Measurements from ENCODE around the gene LGALS7.
"Not testable (repeated sequence)": the region's sequence is repeated elsewhere in the genome, so short reads cannot be mapped to it uniquely, and the experiment has no call there.

LGALS7 gene

DNA sequence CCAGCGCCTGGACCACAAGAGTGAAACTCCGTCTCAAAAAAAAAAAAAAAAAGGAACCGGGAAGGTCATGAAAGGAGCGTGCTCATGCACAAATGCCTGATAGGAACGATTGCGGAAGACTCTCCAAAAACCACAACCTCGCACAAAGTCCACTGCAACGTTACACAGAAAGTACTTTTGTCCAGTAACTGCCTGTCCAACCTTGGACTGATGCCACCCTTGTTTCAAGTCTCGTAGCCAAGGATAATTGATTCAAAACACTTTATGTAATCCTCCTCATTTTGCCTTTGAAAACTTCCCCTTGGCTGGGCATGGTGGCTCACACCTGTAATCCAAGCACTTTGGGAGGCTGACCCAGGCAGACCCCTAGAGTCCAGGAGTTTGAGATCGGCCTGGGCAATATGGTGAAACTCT lies 13.7 kb downstream of the LGALS7 start:
- TF ChIP-seq SPI1 (IDR thresholded peaks at IDR 0.05; ENCODE audit: low read depth, low read length) (no peak), PAX5 (IDR thresholded peaks at IDR 0.05; ENCODE audit: insufficient read depth, low read length, severe bottlenecking) (no peak), POLR2A (IDR thresholded peaks at IDR 0.05; ENCODE audit: low read depth, low read length) (no peak), POU2F2 (IDR thresholded peaks at IDR 0.05; ENCODE audit: low read depth, low read length) (no peak), POLR2AphosphoS5 (IDR thresholded peaks at IDR 0.05; ENCODE audit: low read depth, low read length) (no peak), TAF1 (IDR thresholded peaks at IDR 0.05; ENCODE audit: low read depth, low read length) (no peak)
- no peak for FAIRE-seq
- no peak for DNase-seq (ENCODE audit: insufficient read length, low spot score)

DNA sequence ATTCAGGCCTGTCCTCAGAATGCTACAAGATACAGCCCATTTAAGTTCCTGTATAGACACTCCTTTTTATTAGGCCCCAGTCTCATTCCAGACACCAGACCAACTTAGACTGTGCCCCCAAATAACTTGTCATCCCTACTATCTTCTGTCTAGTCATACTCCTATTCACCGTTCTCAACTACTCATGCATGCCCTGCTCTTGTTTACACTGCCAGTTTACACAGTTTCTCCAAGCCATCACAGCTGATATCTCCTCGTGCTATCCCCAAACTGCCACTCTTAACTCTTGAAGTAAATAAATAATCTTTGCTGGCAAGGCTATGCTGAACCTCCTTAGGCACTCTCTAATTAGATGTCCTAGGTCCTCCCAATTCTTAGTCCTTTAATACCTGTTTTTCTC lies 19.1 kb downstream of the LGALS7 start:
- not testable (repeated sequence) for FAIRE-seq; DNase-seq (ENCODE audit: insufficient read length, low spot score)

DNA sequence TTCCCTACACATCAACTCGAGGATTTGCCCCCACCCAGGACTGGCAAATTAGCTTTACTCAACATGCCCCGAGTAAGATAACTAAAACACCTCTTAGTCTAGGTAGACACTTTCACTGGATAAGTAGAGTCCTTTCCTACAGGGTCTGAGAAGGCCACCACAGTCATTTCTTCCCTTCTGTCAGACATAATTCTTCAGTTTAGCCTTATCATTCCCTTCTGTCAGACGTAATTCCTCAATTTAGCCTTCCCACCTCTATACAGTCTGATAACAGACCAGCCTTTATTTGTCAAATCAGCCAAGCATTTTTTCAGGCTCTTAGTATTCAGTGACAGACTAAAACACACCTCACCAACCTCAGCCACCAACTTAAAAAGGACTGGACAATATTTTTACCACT lies 19.5 kb downstream of the LGALS7 start:
- not testable (repeated sequence) for FAIRE-seq

DNA sequence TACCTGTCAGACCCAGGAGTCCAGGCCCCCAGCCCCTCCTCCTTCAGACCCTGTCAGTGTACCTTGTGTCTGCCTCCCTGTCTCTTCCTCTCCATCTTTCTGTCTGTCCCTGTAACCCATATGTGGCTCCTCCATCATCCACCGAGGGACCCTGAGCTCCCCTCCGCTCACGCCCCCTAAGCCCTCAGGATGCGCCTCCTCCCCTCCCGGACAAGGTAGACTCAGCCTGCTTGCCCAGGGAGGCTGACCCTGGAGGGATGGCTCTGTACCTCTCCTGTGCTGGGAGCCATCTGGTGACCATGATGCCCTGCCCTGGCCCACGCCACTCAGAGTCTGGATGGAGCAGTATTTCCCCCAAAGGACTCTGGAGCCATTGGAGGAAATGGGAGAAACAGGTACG lies 28.0 kb downstream of the LGALS7 start:
- DNase-seq (ENCODE audit: insufficient read length, low spot score) (no peak), FAIRE-seq (no peak)
- no peak for TF ChIP-seq TAF1 (IDR thresholded peaks at IDR 0.05; ENCODE audit: low read depth, low read length)
- no peak for TF ChIP-seq POLR2AphosphoS5 (IDR thresholded peaks at IDR 0.05; ENCODE audit: low read depth, low read length)
- no peak for TF ChIP-seq SPI1 (IDR thresholded peaks at IDR 0.05; ENCODE audit: low read depth, low read length)

More for the DNA sequence above, 19.5 kb downstream of the LGALS7 start:
- DNase-seq (ENCODE audit: insufficient read length, low spot score) = not testable (repeated sequence)

DNA sequence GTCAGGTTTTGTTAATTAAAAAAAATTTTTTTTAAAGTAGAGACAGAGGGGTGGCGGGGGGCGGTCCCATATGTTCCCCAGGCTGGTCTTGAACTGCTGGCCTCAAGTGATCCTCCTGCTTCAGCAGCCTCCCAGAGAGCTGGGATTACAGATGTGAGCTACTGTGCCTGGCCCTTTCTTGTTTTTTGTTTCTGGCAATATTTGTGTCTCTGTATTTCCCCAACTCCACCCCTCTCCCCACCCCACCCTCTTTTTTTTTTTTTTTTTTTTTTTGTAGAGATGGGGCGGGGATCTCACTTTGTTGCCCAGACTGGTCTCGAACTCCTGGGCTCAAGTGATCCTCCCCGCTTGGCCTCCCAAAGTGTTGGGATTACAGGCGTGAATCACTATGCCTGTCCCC lies 28.4 kb downstream of the LGALS7 start:
- FAIRE-seq (no peak), DNase-seq (ENCODE audit: insufficient read length, low spot score) (no peak)
- TF ChIP-seq SPI1 (IDR thresholded peaks at IDR 0.05; ENCODE audit: low read depth, low read length) (no peak), POU2F2 (IDR thresholded peaks at IDR 0.05; ENCODE audit: low read depth, low read length) (no peak), PAX5 (IDR thresholded peaks at IDR 0.05; ENCODE audit: insufficient read depth, low read length, severe bottlenecking) (no peak), POLR2AphosphoS5 (IDR thresholded peaks at IDR 0.05; ENCODE audit: low read depth, low read length) (no peak)

DNA sequence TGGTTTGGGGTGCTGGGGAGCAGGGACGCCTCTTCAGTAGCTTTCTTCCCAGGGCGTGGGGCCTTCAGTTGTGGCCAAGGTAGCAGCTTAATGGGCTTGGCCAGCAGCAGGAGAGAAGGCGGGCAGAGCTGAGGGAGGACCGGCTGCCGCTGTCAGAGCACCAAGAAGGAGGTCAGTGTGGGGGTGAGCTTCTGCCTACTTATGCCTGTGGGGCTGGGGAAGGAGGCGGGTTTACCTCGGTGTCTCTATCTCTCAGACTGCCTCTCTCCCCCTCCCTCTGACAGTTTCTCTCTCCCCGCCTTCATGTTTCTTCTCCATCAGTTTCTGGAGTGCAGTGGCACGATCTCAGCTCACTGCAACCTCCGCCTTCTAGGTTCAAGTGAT lies 29.0 kb downstream of the LGALS7 start, which contains the start of gene CAPN12:
Gene CAPN12 (minus strand): TSS at position 177 of the 384 bp plus-strand sequence. CDS start 309 bp downstream, outside the sequence.
- DNase-seq (ENCODE audit: insufficient read length, low spot score) (no peak), FAIRE-seq (no peak)
- TF ChIP-seq POLR2A (IDR thresholded peaks at IDR 0.05; ENCODE audit: low read depth, low read length) = no peak
- no peak for TF ChIP-seq PAX5 (IDR thresholded peaks at IDR 0.05; ENCODE audit: insufficient read depth, low read length, severe bottlenecking)
- TF ChIP-seq POLR2AphosphoS5 (IDR thresholded peaks at IDR 0.05; ENCODE audit: low read depth, low read length) = no peak
- no peak for TF ChIP-seq TAF1 (IDR thresholded peaks at IDR 0.05; ENCODE audit: low read depth, low read length)
- no peak for TF ChIP-seq POU2F2 (IDR thresholded peaks at IDR 0.05; ENCODE audit: low read depth, low read length)
- no peak for TF ChIP-seq SPI1 (IDR thresholded peaks at IDR 0.05; ENCODE audit: low read depth, low read length)

DNA sequence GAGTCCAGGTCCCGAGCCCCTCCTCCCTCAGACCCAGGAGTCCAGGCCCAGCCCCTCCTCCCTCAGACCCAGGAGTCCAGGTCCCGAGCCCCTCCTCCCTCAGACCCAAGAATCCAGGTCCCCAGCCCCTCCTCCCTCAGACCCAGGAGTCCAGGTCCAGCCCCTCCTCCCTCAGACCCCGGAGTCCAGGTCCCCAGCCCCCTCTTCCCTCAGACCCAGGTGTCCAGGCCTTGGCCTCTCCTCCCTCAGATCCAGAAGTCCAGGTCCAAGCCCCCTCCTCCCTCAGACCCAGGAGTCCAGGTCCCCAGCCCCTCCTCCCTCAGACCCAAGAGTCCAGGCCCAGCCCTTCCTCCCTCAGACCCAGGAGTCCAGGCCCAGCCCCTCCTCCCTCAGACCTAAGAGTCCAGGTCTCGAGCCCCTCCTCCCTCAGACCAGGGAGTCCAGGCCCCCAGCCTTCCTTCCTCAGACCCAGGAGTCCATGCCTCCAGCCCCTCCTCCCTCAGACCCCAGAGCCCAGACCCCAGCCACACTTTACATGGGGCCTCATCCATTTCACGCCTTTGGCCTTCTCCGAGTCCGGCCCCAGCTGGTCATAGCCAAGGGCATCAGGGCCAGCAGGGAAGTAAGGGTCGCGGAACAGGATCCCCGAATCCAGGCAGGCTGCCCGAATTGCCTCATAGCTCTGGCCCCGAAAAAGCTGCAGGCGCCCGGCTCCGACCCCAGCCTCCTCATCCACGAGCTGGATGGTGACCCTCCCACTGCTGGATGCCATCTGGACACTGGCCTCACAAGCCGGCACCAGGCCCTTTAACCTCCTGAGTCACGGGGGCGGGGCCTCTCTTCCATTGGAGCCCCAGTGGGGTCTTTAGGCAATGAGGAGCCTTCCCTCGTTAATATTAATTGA lies 29.7 kb downstream of the LGALS7 start:
- TF ChIP-seq TAF1 (IDR thresholded peaks at IDR 0.05; ENCODE audit: low read depth, low read length) (no peak), POLR2AphosphoS5 (IDR thresholded peaks at IDR 0.05; ENCODE audit: low read depth, low read length) (no peak), POU2F2 (IDR thresholded peaks at IDR 0.05; ENCODE audit: low read depth, low read length) (no peak), PAX5 (IDR thresholded peaks at IDR 0.05; ENCODE audit: insufficient read depth, low read length, severe bottlenecking) (no peak)
- FAIRE-seq (no peak), DNase-seq (ENCODE audit: insufficient read length, low spot score) (no peak)

DNA sequence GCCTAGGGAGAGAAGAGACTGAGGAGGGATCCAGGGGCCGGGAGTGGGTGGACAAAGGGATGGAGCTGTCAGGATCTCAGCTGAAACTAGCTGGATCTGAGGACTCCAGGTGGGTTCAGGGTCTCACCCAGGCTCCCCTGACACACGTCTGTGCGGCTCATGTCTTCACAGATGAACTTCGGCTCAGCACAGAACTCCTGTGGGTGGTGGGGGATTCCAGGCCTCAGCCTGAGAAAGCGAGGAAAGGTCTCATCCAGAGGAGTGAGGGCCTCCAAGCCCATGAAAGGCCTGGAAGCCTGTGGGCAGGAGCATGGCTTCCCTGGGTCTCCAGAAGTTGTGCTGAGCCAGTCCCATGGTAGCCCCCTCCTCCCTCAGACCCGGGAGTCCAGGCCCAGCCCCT lies 30.4 kb downstream of the LGALS7 start:
- no peak for FAIRE-seq
- peak; percentile 21 for DNase-seq (ENCODE audit: insufficient read length, low spot score)
- TF ChIP-seq PAX5 (IDR thresholded peaks at IDR 0.05; ENCODE audit: insufficient read depth, low read length, severe bottlenecking) (no peak), TAF1 (IDR thresholded peaks at IDR 0.05; ENCODE audit: low read depth, low read length) (no peak), POU2F2 (IDR thresholded peaks at IDR 0.05; ENCODE audit: low read depth, low read length) (no peak), POLR2AphosphoS5 (IDR thresholded peaks at IDR 0.05; ENCODE audit: low read depth, low read length) (no peak), POLR2A (IDR thresholded peaks at IDR 0.05; ENCODE audit: low read depth, low read length) (no peak), SPI1 (IDR thresholded peaks at IDR 0.05; ENCODE audit: low read depth, low read length) (no peak)

DNA sequence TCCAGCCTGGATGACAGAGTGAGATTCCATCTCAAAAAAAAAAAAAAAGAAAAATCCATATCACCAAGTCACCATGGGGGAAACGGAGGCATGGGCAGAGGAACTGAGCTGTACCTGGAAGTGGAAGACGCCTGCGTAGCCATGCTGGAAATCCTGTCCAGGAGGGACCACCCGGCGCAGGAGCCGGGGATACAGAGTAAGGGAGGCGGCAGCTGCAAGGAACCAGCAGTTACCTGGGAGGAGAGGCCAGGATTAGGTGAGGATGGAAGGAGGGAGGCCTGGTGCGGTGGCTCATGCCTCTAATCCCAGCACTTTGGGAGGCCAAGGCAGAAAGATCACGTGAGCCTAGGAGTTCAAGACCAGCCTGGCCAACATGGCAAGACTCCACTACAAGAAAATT lies 31.0 kb downstream of the LGALS7 start:
- TF ChIP-seq PAX5 (IDR thresholded peaks at IDR 0.05; ENCODE audit: insufficient read depth, low read length, severe bottlenecking) (no peak), SPI1 (IDR thresholded peaks at IDR 0.05; ENCODE audit: low read depth, low read length) (no peak), POLR2AphosphoS5 (IDR thresholded peaks at IDR 0.05; ENCODE audit: low read depth, low read length) (no peak), POLR2A (IDR thresholded peaks at IDR 0.05; ENCODE audit: low read depth, low read length) (no peak), TAF1 (IDR thresholded peaks at IDR 0.05; ENCODE audit: low read depth, low read length) (no peak), POU2F2 (IDR thresholded peaks at IDR 0.05; ENCODE audit: low read depth, low read length) (no peak)
- FAIRE-seq (no peak), DNase-seq (ENCODE audit: insufficient read length, low spot score) (peak; percentile 6)

DNA sequence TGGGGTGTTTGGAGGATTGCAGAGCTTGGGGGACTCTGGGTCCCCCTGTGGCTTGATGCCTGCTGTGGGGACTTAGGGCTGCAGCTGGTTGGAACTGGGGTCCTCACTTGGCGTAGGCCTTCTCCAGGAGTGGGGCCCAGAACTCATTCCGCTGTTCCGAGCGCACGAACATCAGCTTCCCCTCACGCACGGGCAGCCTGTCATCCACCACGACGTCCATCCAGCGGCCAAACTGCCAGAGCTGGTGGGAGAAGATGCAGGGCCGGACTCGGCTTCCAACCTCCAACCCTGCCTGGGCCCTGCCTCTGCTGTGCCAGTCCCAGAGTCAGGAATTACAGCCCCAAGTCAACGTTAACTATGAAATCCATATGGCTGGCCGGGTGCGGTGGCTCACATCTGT lies 31.6 kb downstream of the LGALS7 start:
- FAIRE-seq (no peak), DNase-seq (ENCODE audit: insufficient read length, low spot score) (peak; percentile 5)
- TF ChIP-seq POU2F2 (IDR thresholded peaks at IDR 0.05; ENCODE audit: low read depth, low read length) (no peak), POLR2AphosphoS5 (IDR thresholded peaks at IDR 0.05; ENCODE audit: low read depth, low read length) (no peak), TAF1 (IDR thresholded peaks at IDR 0.05; ENCODE audit: low read depth, low read length) (no peak), POLR2A (IDR thresholded peaks at IDR 0.05; ENCODE audit: low read depth, low read length) (no peak), SPI1 (IDR thresholded peaks at IDR 0.05; ENCODE audit: low read depth, low read length) (no peak), PAX5 (IDR thresholded peaks at IDR 0.05; ENCODE audit: insufficient read depth, low read length, severe bottlenecking) (no peak)

All from GM12891 (cell line).